K562 (cell line): ENCODE measurements around the gene AS3MT. TPM values are rescaled to one million over a fixed set of nuclear protein-coding genes. Genes with fewer than 3 reads are reported as not detected.

ENCODE experiments used
- ATAC-seq: fragments of 200-7000 bp; cut with Tn5 transposase; 3 replicates; pipeline ENCODE4 v1.9.1; 2020; ENCODE audit warnings: moderate library complexity
- BruUV-seq: library from RNA; stranded (reverse); fragments of 400-500 nt; replicated peaks from 2 replicates; lab custom pipeline; 2021; lab: Mats Ljungman, UMichigan
- CTCF ChIA-PET: fragments of 300-600 bp; formaldehyde crosslinking; extraction: SDS; loops from one replicate; lab custom pipeline; 2021; ENCODE audit warnings: low intra/inter-chr PET ratio; lab: Yijun Ruan, JAX
- POLR2A ChIA-PET: fragments of 300-600, 350-650 bp; sonication (Branson Sonifier 250); formaldehyde crosslinking; extraction: SDS; loops from one replicate; lab custom pipeline; 2021; ENCODE audit warnings: antibody characterized with exemption, inconsistent platforms; lab: Yijun Ruan, JAX
- DNase-seq, 4 experiments: peaks; one replicate each; pipeline versions ENCODE4 v3.0.0 to v3.0.0-alpha.2; 2011 to 2018; ENCODE audit warnings: low spot score in 3 of 4, mixed read lengths in 3 of 4; ENCODE audit errors: extremely low read depth in 1 of 4
- FAIRE-seq: peaks from 2 replicates; lab custom pipeline; 2011; peaks lifted over from hg19 to GRCh38; lab: Jason Lieb, UNC
- H2AFZ ChIP-seq: 2 replicates; pipeline ENCODE4 v1.6.0; 2011; ENCODE audit warnings: low read depth, low read length, control low read depth, inconsistent platforms
- H3K27ac ChIP-seq: fragments of 200-600 bp; 3 replicates; pipeline ENCODE4 v1.8.0; 2011; ENCODE audit warnings: low read depth, mild to moderate bottlenecking, control low read depth, inconsistent platforms, low read length, moderate library complexity, mixed read lengths; ENCODE audit errors: extremely low read depth
- H3K27me3 ChIP-seq, 2 experiments: fragments of 300-600 bp in 1 of 2; 2 replicates in 1 of 2; 3 replicates in 1 of 2; pipeline versions ENCODE4 v1.6.0 to v1.8.0; 2011; ENCODE audit warnings: inconsistent platforms in 2 of 2, low read length in 2 of 2, mild to moderate bottlenecking in 1 of 2, mixed read lengths in 1 of 2, moderate library complexity in 1 of 2; ENCODE audit not compliant: control insufficient read depth in 2 of 2, insufficient read depth in 2 of 2
- H3K36me3 ChIP-seq: fragments of 300-600 bp; 3 replicates; pipeline ENCODE4 v1.8.0; 2011; ENCODE audit warnings: mild to moderate bottlenecking, low read length, inconsistent platforms; ENCODE audit not compliant: control insufficient read depth, insufficient read depth
- H3K4me1 ChIP-seq, 2 experiments: fragments of 200-600 bp in 1 of 2; replicated peaks in 1 of 2; 2 replicates in 1 of 2; 3 replicates in 1 of 2; pipeline versions ENCODE4 v1.5.1 to v1.8.0; 2011; ENCODE audit warnings: inconsistent platforms in 2 of 2, low read length in 2 of 2, mild to moderate bottlenecking in 1 of 2, mixed read lengths in 1 of 2, moderate library complexity in 1 of 2; ENCODE audit not compliant: control insufficient read depth in 2 of 2, insufficient read depth in 2 of 2
- H3K4me2 ChIP-seq: 2 replicates; pipeline ENCODE4 v1.6.1; 2011; ENCODE audit warnings: low read length, control low read depth, inconsistent platforms, mixed read lengths; ENCODE audit not compliant: insufficient read depth
- H3K4me3 ChIP-seq: fragments of 200-600 bp; sonication (generic), shearing (Covaris generic); 2 replicates; pipeline ENCODE4 v1.5.1; 2016; ENCODE audit warnings: control low read depth, inconsistent platforms
- H3K79me2 ChIP-seq: fragments of 200-600 bp; 3 replicates; pipeline ENCODE4 v1.8.0; 2011; ENCODE audit warnings: low read length, inconsistent platforms; ENCODE audit not compliant: control insufficient read depth, insufficient read depth
- H3K9ac ChIP-seq, 2 experiments: 2 replicates each; pipeline versions ENCODE4 v1.6.0 to v1.6.1; 2011; ENCODE audit warnings: low read depth in 2 of 2, low read length in 2 of 2, control low read depth in 1 of 2, inconsistent platforms in 1 of 2, mild to moderate bottlenecking in 1 of 2, mixed read lengths in 1 of 2; ENCODE audit not compliant: insufficient read depth in 1 of 2
- H3K9me1 ChIP-seq: one replicate; pipeline ENCODE4 v1.6.0; 2011; ENCODE audit warnings: inconsistent platforms, mild to moderate bottlenecking, low read length, moderate library complexity; ENCODE audit not compliant: control insufficient read depth, insufficient read depth
- H3K9me3 ChIP-seq: replicated peaks from 2 replicates; pipeline ENCODE4 v1.5.1; 2011; ENCODE audit warnings: low read depth, low read length, inconsistent platforms; ENCODE audit not compliant: control insufficient read depth, insufficient read depth
- H4K20me1 ChIP-seq: replicated peaks from 2 replicates; pipeline ENCODE4 v1.6.1; 2011; ENCODE audit warnings: low read length, inconsistent platforms, mixed read lengths; ENCODE audit not compliant: control insufficient read depth, insufficient read depth
- CBFB ChIP-seq: sonication (generic); formaldehyde crosslinking; IDR thresholded peaks from 2 replicates; pipeline ENCODE4 v1.4.0; 2020; ENCODE audit warnings: mild to moderate bottlenecking, missing genetic modification reagents
- FOXA3 ChIP-seq, 2 experiments: fragments of 450-650 bp in 1 of 2; sonication (generic) in 1 of 2; formaldehyde crosslinking; IDR thresholded peaks in 1 of 2; conservative IDR thresholded peaks in 1 of 2; 2 replicates each; pipeline versions ENCODE4 v1.4.0 to v1.8.0; 2020 to 2022; ENCODE audit warnings: mild to moderate bottlenecking in 2 of 2, missing genetic modification reagents in 1 of 2
- GTF3C2 ChIP-seq: IDR thresholded peaks from 3 replicates; pipeline ENCODE4 v1.6.1; 2011; ENCODE audit warnings: borderline replicate concordance, mild to moderate bottlenecking, moderate library complexity; ENCODE audit not compliant: insufficient read length; ENCODE audit errors: extremely low read depth
- NFIC ChIP-seq: fragments of 450-650 bp; IDR thresholded peaks from 2 replicates; pipeline ENCODE4 v1.6.1; 2017; ENCODE audit warnings: mild to moderate bottlenecking, inconsistent platforms
- NR3C1 ChIP-seq: sonication (generic); formaldehyde crosslinking; IDR thresholded peaks from 2 replicates; pipeline ENCODE4 v1.8.1; 2022; ENCODE audit warnings: missing genetic modification reagents
- RBM14 ChIP-seq: fragments of 200-400 bp; formaldehyde crosslinking; IDR thresholded peaks from 2 replicates; pipeline ENCODE4 v1.6.1; 2018; ENCODE audit warnings: low read depth, mild to moderate bottlenecking, low read length, moderate library complexity, borderline replicate concordance; ENCODE audit not compliant: insufficient read depth
- RBM39 ChIP-seq: fragments of 200-400 bp; formaldehyde crosslinking; optimal IDR thresholded peaks from 2 replicates; pipeline ENCODE3; 2018; ENCODE audit warnings: low read depth, low read length
- SAFB2 ChIP-seq: fragments of 200-400 bp; formaldehyde crosslinking; IDR thresholded peaks from 2 replicates; pipeline ENCODE4 v1.6.1; 2018; ENCODE audit warnings: borderline replicate concordance, low read length, low read depth, moderate library complexity; ENCODE audit not compliant: severe bottlenecking
- SIN3B ChIP-seq: fragments of 450-650 bp; IDR thresholded peaks from 2 replicates; pipeline ENCODE4 v1.6.1; 2017; ENCODE audit warnings: low read depth, mild to moderate bottlenecking, moderate library complexity
- SMC3 ChIP-seq: conservative IDR thresholded peaks from 2 replicates; pipeline ENCODE4 v1.6.1; 2011; ENCODE audit warnings: low read depth, low read length, improper control_type of control experiment; ENCODE audit not compliant: insufficient read depth
- YY1 ChIP-seq, 3 experiments: IDR thresholded peaks; 2 replicates each; pipeline ENCODE4 v1.6.1; 2011; ENCODE audit warnings: low read length in 2 of 3, mild to moderate bottlenecking in 2 of 3, moderate library complexity in 2 of 3, borderline replicate concordance in 1 of 3, control low read depth in 1 of 3, low read depth in 1 of 3; ENCODE audit not compliant: insufficient read depth in 3 of 3, insufficient replicate concordance in 2 of 3, control insufficient read depth in 1 of 3, insufficient read length in 1 of 3; ENCODE audit errors: extremely low read depth in 1 of 3
- ZC3H8 ChIP-seq: fragments of 450-650 bp; IDR thresholded peaks from 2 replicates; pipeline ENCODE4 v1.6.1; 2017
- ZNF507 ChIP-seq: conservative IDR thresholded peaks from 2 replicates; pipeline ENCODE4 v1.6.1; 2017; ENCODE audit warnings: missing genetic modification characterization, missing compliant biosample characterization
- WGBS: fragments of 100-300 bp; shearing (Covaris generic); methylation state at CpG from one replicate; pipeline ENCODE4 v1.1.6; 2016; ENCODE audit warnings: low coverage, mixed read lengths; ENCODE audit not compliant: insufficient coverage; ENCODE audit errors: missing lambda C conversion rate; 5-methylcytosine and 5-hydroxymethylcytosine counted together
- in situ Hi-C: fragments of 300-500 bp; cut with MboI; formaldehyde crosslinking; loops from 4 replicates; pipeline ENCODE4 v1.15.0; 2018; ENCODE audit warnings: inconsistent platforms, mixed read lengths
- intact Hi-C: fragments of 100-400 bp; cut with micrococcal nuclease; formaldehyde crosslinking; loops from 2 replicates; pipeline ENCODE4 v1.14.2; 2022
- polyA plus RNA-seq, 8 experiments: library from polyadenylated mRNA; depleted of rRNA in 4 of 8; stranded (reverse) in 5 of 8; unstranded in 3 of 8; fragments of >200 nt; fragmentation: Nextera tagmentation in 2 of 8; fragmentation: Illumina TruSeq in 1 of 8; extraction: Ambion mirVana in 2 of 8; extraction: Trizol in 1 of 8; gene quantifications; 2 replicates each; pipeline versions ENCODE4 v1.2.1 to v1.2.3, GENCODE V29; 2011 to 2014; ENCODE audit warnings: inconsistent platforms in 1 of 8, missing spikeins in 1 of 8
- total RNA-seq, 7 experiments: library from RNA; depleted of rRNA in 6 of 7; stranded (reverse); fragments of >200 nt in 6 of 7; fragmentation: Illumina TruSeq in 2 of 7; extraction: Trizol in 2 of 7; gene quantifications; 2 replicates each; pipeline versions ENCODE4 v1.2.1 to v1.2.3, GENCODE V29; 2011 to 2021; ENCODE audit warnings: low replicate concordance in 1 of 7
- TF ChIP-seq, protein P1 (sequence below): fragments of 450-650 bp; IDR thresholded peaks from 2 replicates; pipeline ENCODE4 v1.6.1; 2017; ENCODE audit warnings: antibody characterized with exemption, mild to moderate bottlenecking

AS3MT gene
- total and polyA plus RNA-seq, 9 of the 15 experiments (the other 6 are each of a cell fraction or from before 2014, with no cell fraction given): 0.04 to 0.33 (median 0.19) TPM; not detected in 2

DNA sequence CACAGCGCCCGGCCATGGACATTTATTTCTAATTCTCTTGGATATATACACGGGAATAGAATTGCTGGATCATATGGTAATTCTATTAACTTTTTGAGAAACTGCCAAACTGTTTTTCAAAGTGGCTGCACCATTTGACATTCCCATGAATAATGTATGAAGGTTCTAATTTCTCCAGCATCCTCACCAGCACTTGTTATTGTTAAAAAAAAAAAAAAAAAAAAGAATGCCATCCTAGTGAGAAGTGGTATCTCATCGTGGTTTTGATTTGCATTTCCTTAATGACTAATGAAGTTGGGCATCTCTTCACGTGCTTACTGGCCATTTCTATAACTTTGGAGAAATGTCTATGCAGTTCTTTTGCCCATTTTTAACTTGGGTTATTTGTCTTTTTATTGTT is 62.4 kb downstream of the AS3MT start (continued):
- TF ChIP-seq GTF3C2 (no peak), ZC3H8 (no peak), YY1 (IDR thresholded peaks at IDR 0.05; ENCODE audit: borderline replicate concordance in 1 of 3, control insufficient read depth in 1 of 3, extremely low read depth in 1 of 3, insufficient read depth in 3 of 3, insufficient read length in 1 of 3, insufficient replicate concordance in 2 of 3, low read depth in 1 of 3, low read length in 2 of 3) (no peak), NR3C1 (CRISPR knock-in tag) (no peak)

- Histone ChIP-seq H3K79me2 (no peaks in the 10 kb centered on the region), H3K27ac (no peak overlapping the region), H3K4me3 (no peak overlapping the region), H4K20me1 (no peaks in the 10 kb centered on the region), H3K9ac (no peak overlapping the region), H3K36me3 (no peaks in the 10 kb centered on the region), H3K9me1 (no peaks in the 10 kb centered on the region), H3K9me3 (no peaks in the 10 kb centered on the region), H3K4me1 (peaks cover 0 to 5% of the 10 kb centered on the region in 2 experiments; a peak in 3 of 5 replicates), H3K27me3 (no peaks in the 10 kb centered on the region), H3K4me2 (no peak overlapping the region), H2AFZ (no peak overlapping the region)
- ChIA-PET POLR2A (interaction anchor here (1.0 kb wide), 1 partner anchor 13 kb away, joined by 3 read pairs; no protein-coding TSS in a partner anchor), CTCF (no interaction called here)
- no TSS peak for BruUV-seq
- no peak for ATAC-seq
- intact Hi-C loops: no loop called here
- no peak for FAIRE-seq
- in situ Hi-C loops: no loop called here
- no peak for DNase-seq
- 64% methylated on average over 3 of the region's 4 CpGs for WGBS
- TF ChIP-seq SMC3: no peak
- no peak for TF ChIP-seq NFIC
- TF ChIP-seq CBFB: no peak
- TF ChIP-seq, protein P1, sequence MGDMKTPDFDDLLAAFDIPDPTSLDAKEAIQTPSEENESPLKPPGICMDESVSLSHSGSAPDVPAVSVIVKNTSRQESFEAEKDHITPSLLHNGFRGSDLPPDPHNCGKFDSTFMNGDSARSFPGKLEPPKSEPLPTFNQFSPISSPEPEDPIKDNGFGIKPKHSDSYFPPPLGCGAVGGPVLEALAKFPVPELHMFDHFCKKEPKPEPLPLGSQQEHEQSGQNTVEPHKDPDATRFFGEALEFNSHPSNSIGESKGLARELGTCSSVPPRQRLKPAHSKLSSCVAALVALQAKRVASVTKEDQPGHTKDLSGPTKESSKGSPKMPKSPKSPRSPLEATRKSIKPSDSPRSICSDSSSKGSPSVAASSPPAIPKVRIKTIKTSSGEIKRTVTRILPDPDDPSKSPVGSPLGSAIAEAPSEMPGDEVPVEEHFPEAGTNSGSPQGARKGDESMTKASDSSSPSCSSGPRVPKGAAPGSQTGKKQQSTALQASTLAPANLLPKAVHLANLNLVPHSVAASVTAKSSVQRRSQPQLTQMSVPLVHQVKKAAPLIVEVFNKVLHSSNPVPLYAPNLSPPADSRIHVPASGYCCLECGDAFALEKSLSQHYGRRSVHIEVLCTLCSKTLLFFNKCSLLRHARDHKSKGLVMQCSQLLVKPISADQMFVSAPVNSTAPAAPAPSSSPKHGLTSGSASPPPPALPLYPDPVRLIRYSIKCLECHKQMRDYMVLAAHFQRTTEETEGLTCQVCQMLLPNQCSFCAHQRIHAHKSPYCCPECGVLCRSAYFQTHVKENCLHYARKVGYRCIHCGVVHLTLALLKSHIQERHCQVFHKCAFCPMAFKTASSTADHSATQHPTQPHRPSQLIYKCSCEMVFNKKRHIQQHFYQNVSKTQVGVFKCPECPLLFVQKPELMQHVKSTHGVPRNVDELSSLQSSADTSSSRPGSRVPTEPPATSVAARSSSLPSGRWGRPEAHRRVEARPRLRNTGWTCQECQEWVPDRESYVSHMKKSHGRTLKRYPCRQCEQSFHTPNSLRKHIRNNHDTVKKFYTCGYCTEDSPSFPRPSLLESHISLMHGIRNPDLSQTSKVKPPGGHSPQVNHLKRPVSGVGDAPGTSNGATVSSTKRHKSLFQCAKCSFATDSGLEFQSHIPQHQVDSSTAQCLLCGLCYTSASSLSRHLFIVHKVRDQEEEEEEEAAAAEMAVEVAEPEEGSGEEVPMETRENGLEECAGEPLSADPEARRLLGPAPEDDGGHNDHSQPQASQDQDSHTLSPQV: no peak
- no peak for TF ChIP-seq ZNF507 (tag)
- TF ChIP-seq RBM39: no peak
- TF ChIP-seq FOXA3 (CRISPR knock-in tag; conservative IDR thresholded peaks at IDR 0.05 in 1 of 2, IDR thresholded peaks at IDR 0.05 in 1 of 2): no peak
- no peak for TF ChIP-seq SIN3B
- TF ChIP-seq SAFB2: no peak
- TF ChIP-seq RBM14: no peak
Measured at GRCh38 chr10:102935505-102935904, 66.2 kb downstream of the AS3MT start.
